CD4-positive, alpha-beta T cell (primary cell): ENCODE results near the gene PGBD2. TPM values are rescaled to one million over a fixed set of nuclear protein-coding genes. Genes with fewer than 3 reads are reported as not detected.

Source experiments
- ATAC-seq: fragments of 200-7000 bp; cut with Tn5 transposase; one replicate; pipeline ENCODE4 v1.10.0; 2022; ENCODE audit warnings: mild to moderate bottlenecking; ENCODE audit not compliant: poor library complexity
- CTCF ChIA-PET: fragments of 350-600 bp; sonication (Branson Sonifier 250); formaldehyde crosslinking; loops from one replicate; lab custom pipeline; 2021; ENCODE audit warnings: antibody characterized with exemption, inconsistent platforms; lab: Charles Lee
- POLR2A ChIA-PET: fragments of 350-600 bp; sonication (Branson Sonifier 250); formaldehyde crosslinking; loops from one replicate; lab custom pipeline; 2021; ENCODE audit warnings: antibody characterized with exemption, inconsistent platforms; lab: Charles Lee
- DNase-seq, 14 experiments: peaks; one replicate each; pipeline ENCODE4 v3.0.0-alpha.2; 2013 to 2020; ENCODE audit warnings: mixed read lengths in 2 of 14
- H3K27ac ChIP-seq, 2 donors: one replicate each; pipeline versions ENCODE4 v1.5.1 to v1.7.0; 2013; ENCODE audit warnings: low read length in 2 of 2, low read depth in 1 of 2, mild to moderate bottlenecking in 1 of 2
- H3K27me3 ChIP-seq, 2 experiments: 1 replicate in 1 of 2; 2 replicates in 1 of 2; pipeline versions ENCODE4 v1.6.1 to v1.7.0; 2013; ENCODE audit warnings: low read length in 2 of 2, control low read depth in 1 of 2, mild to moderate bottlenecking in 1 of 2, moderate library complexity in 1 of 2; ENCODE audit not compliant: insufficient read depth in 2 of 2, control insufficient read depth in 1 of 2
- H3K36me3 ChIP-seq: one replicate; pipeline ENCODE4 v1.6.1; 2013; ENCODE audit warnings: low read length, control low read depth; ENCODE audit not compliant: insufficient read depth
- H3K4me1 ChIP-seq: one replicate; pipeline ENCODE4 v1.6.1; 2013; ENCODE audit warnings: low read length, control low read depth; ENCODE audit not compliant: insufficient read depth
- H3K4me3 ChIP-seq: one replicate; pipeline ENCODE4 v1.5.1; 2013; ENCODE audit warnings: mild to moderate bottlenecking, low read length, moderate library complexity
- H3K9me3 ChIP-seq, 2 experiments: 1 replicate in 1 of 2; 2 replicates in 1 of 2; pipeline versions ENCODE4 v1.6.1 to v1.7.0; 2013; ENCODE audit warnings: low read length in 2 of 2, mild to moderate bottlenecking in 2 of 2, control low read depth in 1 of 2, moderate library complexity in 1 of 2; ENCODE audit not compliant: control insufficient read depth in 1 of 2, insufficient read depth in 1 of 2
- H3K27ac Mint-ChIP-seq: one replicate; pipeline ENCODE4 v1.8.0; 2020; ENCODE audit warnings: mixed read lengths
- H3K27me3 Mint-ChIP-seq: one replicate; pipeline ENCODE4 v1.8.0; 2021; ENCODE audit warnings: mixed read lengths
- H3K36me3 Mint-ChIP-seq: one replicate; pipeline ENCODE4 v1.8.0; 2021; ENCODE audit warnings: low read depth, mixed read lengths
- H3K4me1 Mint-ChIP-seq: one replicate; pipeline ENCODE4 v1.8.0; 2021; ENCODE audit warnings: low read depth, mixed read lengths
- H3K4me3 Mint-ChIP-seq: one replicate; pipeline ENCODE4 v1.8.0; 2020; ENCODE audit warnings: mild to moderate bottlenecking, mixed read lengths
- H3K9me3 Mint-ChIP-seq: one replicate; pipeline ENCODE4 v1.8.0; 2020; ENCODE audit warnings: mixed read lengths
- CTCF ChIP-seq: fragments of 200-600 bp; IDR thresholded peaks from one replicate; pipeline ENCODE4 v1.8.0; 2022; ENCODE audit warnings: antibody characterized with exemption, mild to moderate bottlenecking
- intact Hi-C, 2 experiments: fragments of 100-400 bp; cut with DNase I in 1 of 2; cut with micrococcal nuclease in 1 of 2; formaldehyde crosslinking; loops; one replicate each; pipeline versions ENCODE4 v1.15.1 to v1.9.0; 2023 to 2025; cut with DNase I, micrococcal nuclease
- total RNA-seq, 174 experiments: library from RNA in 2 of 174; stranded (reverse) in 2 of 174; gene quantifications; one replicate each; pipeline ENCODE4 v1.2.3 and lab custom pipeline; 2021 to 2026

PGBD2 gene
- total RNA-seq, 2 experiments from 2014 or later = 0.78 to 0.85 TPM

DNA sequence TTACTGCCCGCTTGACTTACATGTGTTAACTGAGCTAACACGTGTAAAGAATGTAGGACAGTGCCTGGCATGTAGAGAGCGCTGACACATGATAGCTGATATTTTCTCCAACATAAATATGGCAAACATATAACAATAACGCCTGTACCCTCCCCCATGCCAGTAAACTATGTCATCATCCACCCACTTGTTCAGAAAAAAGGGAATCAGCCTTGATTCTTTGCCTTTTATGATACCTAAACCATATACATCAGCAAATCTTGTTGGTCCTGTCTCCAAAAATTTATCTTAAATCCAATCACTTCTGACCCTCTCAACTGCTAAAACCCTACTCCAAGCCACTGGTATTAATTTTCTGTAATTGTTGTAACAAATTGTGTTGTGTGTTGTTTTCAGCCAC, 46.0 kb upstream of the PGBD2 start:
- Mint-ChIP-seq H3K9me3 (no peaks in the 10 kb centered on the region), H3K4me1 (peaks cover 70% of the 10 kb centered on the region), H3K27me3 (no peaks in the 10 kb centered on the region), H3K27ac (peak overlapping the region; percentile 93), H3K4me3 (peak overlapping the region; percentile 95), H3K36me3 (peaks cover 16% of the 10 kb centered on the region)
- peaks cover 50% of the 10 kb centered on the region for H3K4me1 ChIP-seq
- H3K9me3 ChIP-seq = no peaks in the 10 kb centered on the region
- no peaks in the 10 kb centered on the region for H3K27me3 ChIP-seq
- H3K36me3 ChIP-seq = peaks cover 10% of the 10 kb centered on the region
- H3K4me3 ChIP-seq = no peak overlapping the region
- intact Hi-C loops = no loop called here
- peak overlapping the region in 1 of 2 donors; percentile 77 for H3K27ac ChIP-seq
- no peak for DNase-seq
- POLR2A ChIA-PET = interaction anchor here (2.2 to 4.9 kb wide), 3 partner anchors 14 to 33 kb away, joined by 37 to 98 read pairs (median 47); partner anchors contain the start of genes SH3BP5L and ZNF672
- no peak for ATAC-seq
- CTCF ChIA-PET = interaction anchor here (1.1 to 2.9 kb wide), 3 partner anchors 21 to 34 kb away, joined by 3 to 65 read pairs (median 11); partner anchors contain the start of genes SH3BP5L and ZNF672
- TF ChIP-seq CTCF = no peak

DNA sequence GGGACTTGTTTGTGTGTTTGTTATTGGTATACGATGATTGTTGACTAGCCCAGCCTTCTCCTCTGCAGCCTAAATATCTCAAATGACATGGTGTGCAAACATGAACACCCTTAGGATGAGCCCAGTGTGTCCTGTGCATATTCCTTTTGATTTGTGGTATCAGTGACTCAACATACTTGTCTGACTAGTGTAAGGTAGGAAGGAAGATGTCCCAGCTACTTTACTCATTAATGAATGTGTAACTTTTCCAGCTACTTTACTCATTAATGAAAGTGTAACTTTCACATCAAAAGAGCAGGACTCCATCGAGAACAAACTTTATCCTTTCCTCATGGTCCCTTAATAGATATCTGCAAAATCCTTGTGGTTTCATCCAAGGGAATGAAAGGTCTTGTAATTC, 44.4 kb upstream of the PGBD2 start:
- H3K36me3 ChIP-seq = no peaks in the 10 kb centered on the region
- peaks cover 40% of the 10 kb centered on the region for H3K4me1 ChIP-seq
- DNase-seq (no peak), ATAC-seq (no peak)
- no peak overlapping the region for H3K4me3 ChIP-seq
- ChIA-PET POLR2A (interaction anchor here (1.0 to 4.0 kb wide), 5 partner anchors 12 to 47 kb away, joined by 3 to 33 read pairs (median 9); partner anchors contain the start of genes PGBD2 and ZNF672), CTCF (interaction anchor here (1.7 kb wide), 1 partner anchor 36 kb away, joined by 4 read pairs; the partner anchor contains the start of gene SH3BP5L)
- TF ChIP-seq CTCF = no peak
- H3K9me3 ChIP-seq = no peaks in the 10 kb centered on the region
- no peaks in the 10 kb centered on the region for H3K27me3 ChIP-seq
- H3K4me1 Mint-ChIP-seq = peaks cover 60% of the 10 kb centered on the region
- no peaks in the 10 kb centered on the region for H3K27me3 Mint-ChIP-seq
- intact Hi-C loops = loop anchor here in 1 of 2 experiments (2.0 kb wide), 1 partner anchor 43 kb away; no protein-coding TSS in a partner anchor
- H3K9me3 Mint-ChIP-seq = no peaks in the 10 kb centered on the region
- peaks cover 9% of the 10 kb centered on the region for H3K36me3 Mint-ChIP-seq
- peak overlapping the region; percentile 96 for H3K27ac Mint-ChIP-seq
- H3K27ac ChIP-seq = no peak overlapping the region
- peak overlapping the region; percentile 71 for H3K4me3 Mint-ChIP-seq

GRCh38 chr1:248862695-248862997, 43.4 kb upstream of the PGBD2 start:
- DNase-seq (no peak), ATAC-seq (peak; percentile 30)
- Histone ChIP-seq H3K4me3 (peak overlapping the region; percentile 70), H3K36me3 (no peaks in the 10 kb centered on the region), H3K9me3 (no peaks in the 10 kb centered on the region), H3K4me1 (peaks cover 33% of the 10 kb centered on the region), H3K27ac (peak overlapping the region; percentile 62 to 69), H3K27me3 (no peaks in the 10 kb centered on the region)
- intact Hi-C loops = loop anchor here in 1 of 2 experiments (2.0 kb wide), 1 partner anchor 42 kb away; no protein-coding TSS in a partner anchor
- H3K9me3 Mint-ChIP-seq = no peaks in the 10 kb centered on the region
- peak overlapping the region; percentile 81 for H3K4me3 Mint-ChIP-seq
- CTCF ChIA-PET = interaction anchor here (1.7 kb wide), 1 partner anchor 37 kb away, joined by 4 read pairs; the partner anchor contains the start of gene SH3BP5L
- H3K36me3 Mint-ChIP-seq = peaks cover 9% of the 10 kb centered on the region
- peaks cover 52% of the 10 kb centered on the region for H3K4me1 Mint-ChIP-seq
- no peaks in the 10 kb centered on the region for H3K27me3 Mint-ChIP-seq
- no peak for TF ChIP-seq CTCF
- POLR2A ChIA-PET = interaction anchor here (1.0 to 4.0 kb wide), 5 partner anchors 11 to 46 kb away, joined by 3 to 33 read pairs (median 9); partner anchors contain the start of genes PGBD2 and ZNF672
- H3K27ac Mint-ChIP-seq = peak overlapping the region; percentile 96
